Skeletal muscle tissue (tissue), 4 donors: ENCODE results near the gene CPM. TPM values are rescaled to one million over a fixed set of nuclear protein-coding genes. Genes with fewer than 3 reads are reported as not detected.
A peak's percentile ranks its signal among the peaks of the same experiment; 100 is the strongest.

Source experiments
- H3K27ac ChIP-seq: one replicate; pipeline ENCODE4 v1.7.0; 2013; ENCODE audit warnings: mild to moderate bottlenecking, low read depth, low read length, inconsistent platforms
- H3K27me3 ChIP-seq, 3 donors: one replicate each; pipeline ENCODE4 v1.7.0; 2013; ENCODE audit warnings: low read length in 3 of 3; ENCODE audit not compliant: control insufficient read depth in 3 of 3, insufficient read depth in 3 of 3
- H3K36me3 ChIP-seq, 3 donors: one replicate each; pipeline ENCODE4 v1.7.0; 2013; ENCODE audit warnings: low read length in 3 of 3; ENCODE audit not compliant: control insufficient read depth in 3 of 3, insufficient read depth in 3 of 3
- H3K4me1 ChIP-seq, 3 donors: one replicate each; pipeline ENCODE4 v1.7.0; 2013; ENCODE audit warnings: low read length in 3 of 3, mild to moderate bottlenecking in 3 of 3; ENCODE audit not compliant: control insufficient read depth in 3 of 3, insufficient read depth in 3 of 3
- H3K4me3 ChIP-seq, 3 donors: one replicate each; pipeline ENCODE4 v1.7.0; 2013; ENCODE audit warnings: low read length in 3 of 3
- H3K9ac ChIP-seq, 3 donors: one replicate each; pipeline ENCODE4 v1.7.0; 2013; ENCODE audit warnings: low read length in 3 of 3, mild to moderate bottlenecking in 3 of 3, moderate library complexity in 2 of 3, low read depth in 1 of 3
- H3K9me3 ChIP-seq, 3 donors: one replicate each; pipeline ENCODE4 v1.7.0; 2013; ENCODE audit warnings: low read length in 3 of 3; ENCODE audit not compliant: control insufficient read depth in 3 of 3
- total RNA-seq: library from RNA; depleted of rRNA; stranded (reverse); fragments of >200 nt; gene quantifications from one replicate; pipeline ENCODE4 v1.2.3, GENCODE V29; 2014
- donor health status: Osteomylitis.

The CPM gene
- total RNA-seq, 1 donor from 2014 or later = 2.1 TPM

DNA sequence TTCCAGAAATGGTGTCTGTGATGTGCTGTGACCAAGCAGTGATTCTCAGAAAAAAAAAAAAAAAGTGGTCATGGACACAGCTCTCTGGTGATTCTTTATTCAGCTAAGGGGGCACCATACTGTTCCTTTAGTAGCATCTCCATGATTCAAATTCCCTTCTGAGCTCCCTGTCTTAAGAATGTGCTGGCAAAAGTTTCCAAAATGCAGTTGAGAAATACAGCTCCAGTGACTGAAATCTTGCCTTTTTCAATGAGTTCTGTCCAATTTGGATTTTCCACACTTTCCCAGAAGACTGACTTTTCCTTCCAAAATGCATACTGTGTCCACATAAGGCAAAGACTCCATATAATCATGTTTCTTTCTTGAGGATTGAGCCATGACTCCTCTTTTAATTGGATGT, 24.3 kb upstream of the CPM start:
- no peaks in the 10 kb centered on the region for H3K9me3 ChIP-seq
- H3K36me3 ChIP-seq = no peaks in the 10 kb centered on the region
- no peaks in the 10 kb centered on the region for H3K4me1 ChIP-seq
- H3K27ac ChIP-seq = no peak overlapping the region
- no peaks in the 10 kb centered on the region for H3K27me3 ChIP-seq
- no peak overlapping the region for H3K4me3 ChIP-seq
- H3K9ac ChIP-seq = no peak overlapping the region

DNA sequence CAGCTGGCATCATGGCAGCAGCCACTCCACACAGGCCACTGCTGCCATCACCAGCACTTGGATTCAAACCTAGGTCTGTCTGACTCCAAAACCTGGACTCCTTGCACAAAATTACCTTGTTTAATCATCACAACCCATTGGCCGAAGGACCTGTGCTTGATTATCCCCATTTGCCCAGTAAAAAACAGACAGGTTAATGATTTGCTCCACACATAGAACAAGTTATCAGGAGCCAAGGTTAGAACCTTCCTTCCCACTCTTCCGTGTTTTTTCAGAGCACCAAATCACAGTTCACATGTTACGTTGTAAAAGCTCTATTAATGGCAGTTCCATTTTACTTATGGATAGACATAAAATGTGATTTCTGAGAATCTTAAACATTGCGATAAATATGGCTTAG, 23.5 kb upstream of the CPM start:
- no peaks in the 10 kb centered on the region for H3K9me3 ChIP-seq

DNA sequence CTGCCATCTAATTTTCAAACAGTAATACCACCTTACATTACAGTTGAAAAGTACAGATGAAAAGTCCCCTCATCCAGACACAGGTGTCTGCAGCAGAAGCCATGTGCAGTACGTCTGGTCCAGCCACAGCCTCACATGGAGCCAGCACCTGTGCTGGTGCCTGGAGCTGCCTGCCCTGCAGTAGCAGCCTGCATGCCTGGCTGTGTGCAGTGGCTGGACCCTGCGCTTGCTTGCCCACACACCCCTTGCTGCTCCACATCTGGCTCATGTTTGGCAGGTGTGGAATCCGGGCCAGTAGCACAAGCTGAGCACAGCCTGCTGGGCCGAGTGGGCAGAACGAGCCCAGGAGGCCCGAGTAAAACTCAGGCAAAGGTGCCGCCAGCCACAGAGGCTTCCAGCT, 21.8 kb upstream of the CPM start:
- H3K9ac ChIP-seq = no peak overlapping the region
- no peak overlapping the region for H3K27ac ChIP-seq
- no peaks in the 10 kb centered on the region for H3K9me3 ChIP-seq
- peaks cover 0 to 4% (median 3%) of the 10 kb centered on the region in 3 donors for H3K4me1 ChIP-seq
- H3K36me3 ChIP-seq = no peaks in the 10 kb centered on the region
- no peaks in the 10 kb centered on the region for H3K27me3 ChIP-seq
- H3K4me3 ChIP-seq = no peak overlapping the region

More for the DNA sequence above, 23.5 kb upstream of the CPM start:
- Histone ChIP-seq H3K27me3 (no peaks in the 10 kb centered on the region), H3K4me3 (no peak overlapping the region), H3K27ac (no peak overlapping the region), H3K9ac (no peak overlapping the region), H3K4me1 (peaks cover 0 to 3% (median 3%) of the 10 kb centered on the region in 3 donors), H3K36me3 (no peaks in the 10 kb centered on the region)

DNA sequence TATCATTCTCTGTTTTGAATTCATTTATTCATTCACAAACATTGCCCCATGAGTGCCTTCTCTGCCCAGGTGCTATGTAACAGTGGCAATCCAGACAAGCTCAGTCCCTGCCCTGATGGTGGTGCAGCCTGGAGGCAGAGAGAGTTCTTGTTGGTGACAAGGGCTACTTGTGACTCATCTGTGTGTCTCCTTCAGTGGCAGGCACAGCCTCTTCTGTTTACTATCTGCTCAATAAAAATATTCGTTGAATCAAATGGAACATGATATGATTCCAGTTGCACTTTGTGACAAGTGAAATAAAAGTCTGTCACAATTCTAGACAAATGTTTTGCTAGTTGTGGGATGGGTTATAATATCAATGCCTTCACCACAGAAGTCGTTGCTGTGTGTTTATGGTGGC, 20.6 kb upstream of the CPM start:
- peaks cover 0 to 4% (median 3%) of the 10 kb centered on the region in 3 donors for H3K4me1 ChIP-seq
- no peak overlapping the region for H3K9ac ChIP-seq
- H3K27ac ChIP-seq = no peak overlapping the region
- H3K27me3 ChIP-seq = no peaks in the 10 kb centered on the region
- H3K36me3 ChIP-seq = no peaks in the 10 kb centered on the region
- H3K4me3 ChIP-seq = no peak overlapping the region
- no peaks in the 10 kb centered on the region for H3K9me3 ChIP-seq

DNA sequence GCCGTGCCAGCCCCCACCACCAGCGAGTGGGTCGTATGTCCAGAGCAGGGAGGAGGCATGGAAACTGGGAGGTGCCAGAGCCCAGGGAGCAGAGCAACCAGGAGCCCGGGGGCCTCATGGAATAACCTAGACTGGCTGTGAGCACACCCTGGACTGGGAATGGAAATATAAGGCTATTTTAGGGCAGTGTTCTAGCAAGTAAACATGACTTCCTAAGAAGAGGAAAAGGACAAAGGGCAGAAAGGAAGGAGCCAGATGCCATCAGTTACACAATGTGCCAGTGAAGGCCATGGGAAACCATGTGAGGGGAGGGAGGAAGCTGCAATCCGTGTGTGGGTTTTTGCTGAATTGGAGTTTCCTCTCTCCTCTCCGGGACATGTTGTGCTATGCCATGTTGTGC, 18.7 kb upstream of the CPM start:
- H3K9ac ChIP-seq = no peak overlapping the region
- H3K36me3 ChIP-seq = no peaks in the 10 kb centered on the region
- peak overlapping the region; percentile 44 for H3K27ac ChIP-seq
- H3K4me1 ChIP-seq = peaks cover 0 to 4% (median 3%) of the 10 kb centered on the region in 3 donors
- no peak overlapping the region for H3K4me3 ChIP-seq
- no peaks in the 10 kb centered on the region for H3K27me3 ChIP-seq
- no peaks in the 10 kb centered on the region for H3K9me3 ChIP-seq

DNA sequence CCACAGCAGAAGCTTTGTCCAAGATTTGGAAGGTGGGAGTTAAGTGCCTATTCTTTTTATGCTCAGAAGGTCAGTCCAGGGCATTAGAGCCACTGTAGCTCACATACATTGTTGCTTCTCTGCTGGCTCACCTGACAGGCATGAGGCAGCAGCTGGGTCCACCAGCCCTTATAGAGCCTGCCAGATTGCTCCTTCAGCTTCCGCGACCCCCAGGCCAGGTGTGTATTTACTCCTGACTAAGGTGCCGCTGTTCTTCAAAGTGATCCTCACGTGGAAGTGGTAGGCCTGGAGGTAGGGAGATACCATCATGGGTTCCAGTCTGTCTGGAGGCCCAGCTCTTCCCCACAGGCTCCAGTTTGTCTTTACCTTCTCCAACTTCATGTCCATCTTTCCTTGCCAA, 17.5 kb upstream of the CPM start:
- Histone ChIP-seq H3K36me3 (no peaks in the 10 kb centered on the region), H3K4me3 (no peak overlapping the region), H3K9ac (no peak overlapping the region), H3K9me3 (no peaks in the 10 kb centered on the region), H3K4me1 (peaks cover 0 to 4% (median 3%) of the 10 kb centered on the region in 3 donors), H3K27me3 (no peaks in the 10 kb centered on the region), H3K27ac (no peak overlapping the region)

DNA sequence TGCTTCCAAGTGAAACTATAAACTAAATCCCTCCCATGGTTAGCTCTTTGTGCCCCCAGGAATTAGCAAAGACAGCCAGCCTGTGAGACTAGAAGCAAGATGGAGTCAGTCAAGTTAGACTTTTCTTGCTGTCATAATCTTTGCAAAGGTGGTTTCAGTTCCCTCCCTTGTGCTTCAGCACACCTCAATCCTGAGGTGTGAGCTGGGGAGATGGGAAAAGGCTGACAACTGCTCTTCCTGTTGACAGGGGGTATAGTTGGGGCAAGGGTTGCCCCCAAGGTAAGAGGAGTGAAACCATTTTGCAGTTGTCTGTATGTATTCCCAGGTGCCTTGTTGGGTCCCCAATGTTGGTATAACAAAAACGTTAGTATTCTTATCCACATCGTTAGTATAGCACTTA, 12.3 kb upstream of the CPM start:
- H3K4me1 ChIP-seq = no peaks in the 10 kb centered on the region
- H3K36me3 ChIP-seq = no peaks in the 10 kb centered on the region
- H3K27me3 ChIP-seq = no peaks in the 10 kb centered on the region
- H3K4me3 ChIP-seq = no peak overlapping the region
- H3K9ac ChIP-seq = no peak overlapping the region
- no peaks in the 10 kb centered on the region for H3K9me3 ChIP-seq
- H3K27ac ChIP-seq = no peak overlapping the region

DNA sequence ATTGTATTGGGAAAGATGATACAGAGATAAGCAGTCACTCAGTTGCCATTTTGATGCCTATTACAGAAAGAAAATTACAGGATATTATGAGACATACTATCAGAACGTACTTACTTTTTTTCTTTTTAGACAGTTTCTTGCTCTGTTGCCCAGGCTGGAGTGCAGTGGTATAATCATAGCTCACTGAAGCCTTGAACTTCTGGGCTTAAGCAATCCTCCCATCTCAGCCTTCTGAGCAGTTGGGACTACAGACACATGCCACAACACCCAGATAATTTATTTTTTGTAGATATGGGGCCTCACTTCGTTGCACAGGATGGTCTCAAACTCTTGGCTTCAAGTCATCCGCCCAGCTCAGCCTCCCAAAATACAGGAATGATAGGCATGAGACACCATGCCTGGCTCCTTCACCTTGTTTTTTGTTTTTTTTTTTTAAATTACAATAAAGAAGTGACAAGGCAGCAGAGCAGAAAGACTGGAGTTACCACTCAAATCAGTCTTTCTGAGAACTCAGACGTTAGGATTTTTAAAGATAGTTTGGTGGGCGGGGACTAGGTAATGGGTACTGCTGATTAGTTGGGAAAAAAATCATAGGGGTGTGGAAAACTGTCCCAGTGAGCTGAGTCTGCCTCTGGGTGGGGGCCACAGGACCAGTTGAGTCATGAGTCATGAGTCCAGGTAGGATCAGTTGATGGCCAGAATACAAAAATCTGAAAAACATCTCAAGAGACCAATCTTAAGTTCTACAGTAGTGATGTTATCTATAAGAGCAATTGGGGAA, 11.5 kb upstream of the CPM start:
- H3K36me3 ChIP-seq = no peaks in the 10 kb centered on the region
- no peak overlapping the region for H3K27ac ChIP-seq
- H3K9ac ChIP-seq = no peak overlapping the region
- H3K27me3 ChIP-seq = no peaks in the 10 kb centered on the region
- H3K9me3 ChIP-seq = no peaks in the 10 kb centered on the region
- no peak overlapping the region for H3K4me3 ChIP-seq
- no peaks in the 10 kb centered on the region for H3K4me1 ChIP-seq

DNA sequence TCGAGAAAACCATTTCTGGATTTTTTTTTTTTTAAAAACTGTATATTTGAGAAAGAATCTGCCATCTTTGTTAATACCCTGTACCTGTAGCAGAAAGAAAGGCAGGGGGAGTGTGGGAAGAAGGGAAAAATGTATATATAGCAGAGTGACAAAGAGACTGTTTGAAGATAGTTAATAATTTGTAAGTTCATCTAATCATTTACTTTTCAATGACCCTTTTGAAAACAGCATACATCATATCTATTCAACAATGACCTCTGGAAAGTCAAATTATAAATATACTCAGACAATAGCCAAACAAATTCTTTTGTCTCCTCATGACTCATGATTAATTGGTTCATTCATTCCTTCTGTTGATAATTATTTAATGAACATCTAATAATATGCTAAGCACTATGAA, 10.9 kb upstream of the CPM start:
- no peaks in the 10 kb centered on the region for H3K36me3 ChIP-seq
- no peak overlapping the region for H3K9ac ChIP-seq
- no peaks in the 10 kb centered on the region for H3K9me3 ChIP-seq
- no peak overlapping the region for H3K4me3 ChIP-seq
- H3K4me1 ChIP-seq = no peaks in the 10 kb centered on the region
- no peak overlapping the region for H3K27ac ChIP-seq
- no peaks in the 10 kb centered on the region for H3K27me3 ChIP-seq

DNA sequence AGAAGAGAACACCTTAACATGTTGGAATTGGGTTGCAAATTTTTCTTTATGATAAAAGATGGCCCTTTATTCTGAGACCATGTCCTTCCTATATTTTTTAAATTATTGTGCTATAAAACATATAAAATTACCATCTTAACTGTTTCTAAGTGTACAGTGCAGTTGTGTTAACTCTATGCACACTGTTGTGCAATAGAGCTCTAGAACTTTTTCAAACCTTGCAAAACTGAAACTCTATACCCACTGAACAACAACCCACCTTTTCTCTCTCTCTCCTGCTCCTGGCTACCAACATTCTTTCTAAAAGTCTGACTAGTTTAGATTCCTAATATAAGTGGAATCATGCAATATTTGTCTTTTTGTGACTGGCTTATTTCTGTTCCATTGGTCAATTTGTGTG, 7.8 kb upstream of the CPM start:
- H3K4me3 ChIP-seq = no peak overlapping the region
- H3K9me3 ChIP-seq = no peaks in the 10 kb centered on the region
- H3K27ac ChIP-seq = no peak overlapping the region
- no peaks in the 10 kb centered on the region for H3K36me3 ChIP-seq
- H3K9ac ChIP-seq = no peak overlapping the region
- no peaks in the 10 kb centered on the region for H3K4me1 ChIP-seq
- H3K27me3 ChIP-seq = no peaks in the 10 kb centered on the region
